ENCODE measurements around the gene C4orf51. TPM values are rescaled to one million over a fixed set of nuclear protein-coding genes. Genes with fewer than 3 reads are reported as not detected.

C4orf51 gene
- total and polyA plus RNA-seq, 2 of the 8 experiments (the other 6 are each of a cell fraction or from before 2014, with no cell fraction given), result 0.54 TPM; not detected in 1

DNA sequence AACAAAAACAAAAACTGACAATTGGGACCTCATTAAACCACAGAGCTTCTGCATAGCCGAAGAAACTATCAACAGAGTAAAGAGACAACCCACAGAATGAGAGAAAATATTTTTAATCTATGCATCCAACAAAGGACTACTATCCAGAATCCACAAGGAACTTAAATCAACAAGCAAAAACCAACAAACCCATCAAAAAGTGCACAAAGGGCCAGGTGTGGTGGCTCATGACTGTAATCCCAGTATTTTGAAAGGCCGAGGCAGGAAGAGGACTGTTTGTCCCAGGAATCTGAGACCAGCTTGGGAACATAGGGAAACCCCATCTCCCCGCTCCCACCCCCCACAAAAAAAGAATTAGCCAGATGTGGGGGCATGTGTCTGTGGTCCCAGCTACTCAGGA lies 10.7 kb downstream of the C4orf51 start:
- H2AFZ ChIP-seq (ENCODE audit: low read length), result no peak overlapping the region
- no peak overlapping the region for H3K27ac ChIP-seq (ENCODE audit: low read depth, low read length)
- H3K79me1 ChIP-seq (ENCODE audit: low read depth, low read length), result no peaks in the 10 kb centered on the region
- no peak overlapping the region for H3K4ac ChIP-seq (replicated peaks; ENCODE audit: insufficient read length, low read depth, low read length)
- WGBS, 2 experiments (ENCODE audit: extremely low coverage in 1 of 2, insufficient coverage in 1 of 2, insufficient read length in 1 of 2, insufficient replicate concordance in 2 of 2, low coverage in 1 of 2, low lambda C conversion rate in 2 of 2, missing lambda C conversion rate in 1 of 2), result 100% methylated on average over 3 of the region's 3 CpGs; no CpG with 5 or more reads in 1 of the 2 experiments
- no peaks in the 10 kb centered on the region for H3K27me3 ChIP-seq (replicated peaks in 1 of 4; ENCODE audit: control insufficient read depth in 3 of 4, extremely low read depth in 1 of 4, insufficient read depth in 3 of 4, low read length in 3 of 4)
- H2AK5ac ChIP-seq (ENCODE audit: low read depth, low read length), result no peak overlapping the region
- H3K9ac ChIP-seq (replicated peaks in 1 of 4; ENCODE audit: extremely low read depth in 1 of 4, low read depth in 3 of 4, low read length in 3 of 4), result no peak overlapping the region
- no peak overlapping the region for H2BK12ac ChIP-seq (ENCODE audit: low read depth, low read length)
- H4K8ac ChIP-seq (ENCODE audit: extremely low read depth, insufficient read depth, low read length), result no peak overlapping the region
- no peaks in the 10 kb centered on the region for H3K23me2 ChIP-seq (ENCODE audit: low read depth, low read length)
- H3K36me3 ChIP-seq (ENCODE audit: control insufficient read depth in 2 of 4, insufficient read depth in 4 of 4, low read length in 3 of 4), result peaks cover 0 to 2% (median 0%) of the 10 kb centered on the region in 4 experiments; a peak in 2 of 8 replicates
- H3K4me3 ChIP-seq (ENCODE audit: extremely low read depth in 1 of 4, insufficient read depth in 2 of 4, low read depth in 3 of 4, low read length in 4 of 4), result no peak overlapping the region
- ChIA-PET POLR2A (ENCODE audit: partially characterized antibody) (no interaction called here), CTCF (ENCODE audit: partially characterized antibody) (interaction anchor here (1.0 to 1.3 kb wide), 2 partner anchors 15 to 50 kb away, joined by 3 read pairs; no protein-coding TSS in a partner anchor)
- H3K18ac ChIP-seq (ENCODE audit: extremely low read depth, low read length), result no peak overlapping the region
- no peak overlapping the region for H2BK20ac ChIP-seq (ENCODE audit: low read length)
- no peak overlapping the region for H4K91ac ChIP-seq (replicated peaks; ENCODE audit: insufficient read length, low read length)
- no peak overlapping the region for H3K23ac ChIP-seq (ENCODE audit: insufficient read length)
- TF ChIP-seq GABPA (IDR thresholded peaks at IDR 0.05; ENCODE audit: borderline replicate concordance, insufficient read depth, low read length) (no peak), ASH2L (IDR thresholded peaks at IDR 0.05; ENCODE audit: low read length) (no peak), CBX8 (IDR thresholded peaks at IDR 0.05; ENCODE audit: borderline replicate concordance, low read depth, low read length) (no peak), SIRT6 (IDR thresholded peaks at IDR 0.05; ENCODE audit: low read length) (no peak), FOSL1 (IDR thresholded peaks at IDR 0.05; ENCODE audit: insufficient read depth, low read depth, low read length) (no peak), POLR2A (IDR thresholded peaks at IDR 0.05; ENCODE audit: control extremely low read depth in 1 of 2, low read depth in 2 of 2, low read length in 2 of 2) (no peak), TAF7 (optimal IDR thresholded peaks at IDR 0.05; ENCODE audit: borderline replicate concordance, low read depth, low read length) (no peak), KDM5A (IDR thresholded peaks at IDR 0.05; ENCODE audit: low read length) (no peak), SUZ12 (IDR thresholded peaks at IDR 0.05; ENCODE audit: low read length) (no peak)
- H2BK15ac ChIP-seq (ENCODE audit: low read length), result no peak overlapping the region
- no peak overlapping the region for H2BK5ac ChIP-seq (ENCODE audit: low read depth, low read length)
- peaks cover 0 to 5% of the 10 kb centered on the region in 2 experiments; a peak in 1 of 4 replicates for H3K9me3 ChIP-seq (ENCODE audit: insufficient read depth in 2 of 2, low read depth in 1 of 2, low read length in 1 of 2)
- no peaks in the 10 kb centered on the region for H4K20me1 ChIP-seq (replicated peaks in 1 of 2; ENCODE audit: control insufficient read depth in 1 of 2, insufficient read depth in 2 of 2, low read length in 2 of 2)
- H4K5ac ChIP-seq (ENCODE audit: insufficient read length, low read depth, low read length), result no peak overlapping the region
- H3K56ac ChIP-seq (replicated peaks; ENCODE audit: insufficient read length, low read depth, low read length), result no peak overlapping the region
- H2BK120ac ChIP-seq (replicated peaks; ENCODE audit: low read depth, low read length), result no peak overlapping the region
- H3K79me2 ChIP-seq (ENCODE audit: control insufficient read depth in 1 of 2, insufficient read depth in 2 of 2, low read length in 2 of 2), result no peaks in the 10 kb centered on the region
- H3K4me1 ChIP-seq (replicated peaks in 1 of 4; ENCODE audit: control insufficient read depth in 3 of 4, insufficient read depth in 4 of 4, low read length in 3 of 4), result peaks cover 0 to 5% (median 2%) of the 10 kb centered on the region in 4 experiments; a peak in 2 of 7 replicates
- FAIRE-seq (no peak), DNase-seq (ENCODE audit: low read depth in 1 of 2, low spot score in 2 of 2) (no peak)
- H3K4me2 ChIP-seq (ENCODE audit: insufficient read depth in 1 of 2, low read depth in 2 of 2, low read length in 2 of 2), result no peak overlapping the region
- H3K14ac ChIP-seq (ENCODE audit: insufficient read length), result no peak overlapping the region

Measured in H1 (cell line).